Lower lobe of right lung (tissue), 2 donors: ENCODE data around the gene TMEM132D. TPM values are rescaled to one million over a fixed set of nuclear protein-coding genes. Genes with fewer than 3 reads are reported as not detected.

Experiments
- ATAC-seq, 2 donors: fragments of 200-7000 bp; cut with Tn5 transposase; one replicate each; pipeline ENCODE4 v1.9.1; 2020 to 2022; ENCODE audit warnings: mild to moderate bottlenecking in 2 of 2, moderate library complexity in 2 of 2
- DNase-seq: peaks from one replicate; pipeline ENCODE4 v3.0.0-alpha.2; 2020
- H3K27ac ChIP-seq: fragments of 200-600 bp; one replicate; pipeline ENCODE4 v1.8.0; 2022
- H3K27me3 ChIP-seq: fragments of 200-600 bp; one replicate; pipeline ENCODE4 v1.8.0; 2022; ENCODE audit warnings: low read depth
- H3K36me3 ChIP-seq: fragments of 200-600 bp; one replicate; pipeline ENCODE4 v1.8.0; 2022; ENCODE audit warnings: mild to moderate bottlenecking
- H3K4me1 ChIP-seq: fragments of 200-600 bp; one replicate; pipeline ENCODE4 v1.8.0; 2022
- H3K4me3 ChIP-seq: fragments of 200-600 bp; one replicate; pipeline ENCODE4 v1.8.0; 2022; ENCODE audit warnings: mild to moderate bottlenecking
- H3K9me3 ChIP-seq: fragments of 200-600 bp; one replicate; pipeline ENCODE4 v1.8.0; 2022
- CTCF ChIP-seq: fragments of 200-600 bp; IDR thresholded peaks from one replicate; pipeline ENCODE4 v1.8.0; 2022; ENCODE audit warnings: antibody characterized with exemption, mild to moderate bottlenecking
- intact Hi-C: fragments of 100-400 bp; cut with DNase I; formaldehyde crosslinking; loops from one replicate; pipeline ENCODE4 v1.11.0; 2022
- total RNA-seq: library from RNA; stranded (reverse); fragmentation: NEBNext Ultra II Directional; extraction: Animal tissue kit (Norgen Biotek cat#: 25700); gene quantifications from one replicate; pipeline ENCODE4 v1.2.1, GENCODE V29; 2021
- donor health status: DM: no; HTN: yes; CAD: no; lungs with severe emphysema.

Gene TMEM132D
- total RNA-seq, 1 donor from 2014 or later, result 0.06 TPM

- no peak for TF ChIP-seq CTCF
- Histone ChIP-seq H3K27me3 (no peaks in the 10 kb centered on the region), H3K4me3 (no peak overlapping the region), H3K4me1 (no peaks in the 10 kb centered on the region), H3K9me3 (no peaks in the 10 kb centered on the region), H3K27ac (no peak overlapping the region), H3K36me3 (no peaks in the 10 kb centered on the region)
- DNase-seq (no peak), ATAC-seq (no peak)
- intact Hi-C loops, result no loop called here
Observed at GRCh38 chr12:129532707-129533499, 370.9 kb downstream of the TMEM132D start.

- Histone ChIP-seq H3K27ac (no peak overlapping the region), H3K9me3 (no peaks in the 10 kb centered on the region)
- intact Hi-C loops, result no loop called here
Observed at GRCh38 chr12:129532082-129532481, 371.7 kb downstream of the TMEM132D start.

DNA sequence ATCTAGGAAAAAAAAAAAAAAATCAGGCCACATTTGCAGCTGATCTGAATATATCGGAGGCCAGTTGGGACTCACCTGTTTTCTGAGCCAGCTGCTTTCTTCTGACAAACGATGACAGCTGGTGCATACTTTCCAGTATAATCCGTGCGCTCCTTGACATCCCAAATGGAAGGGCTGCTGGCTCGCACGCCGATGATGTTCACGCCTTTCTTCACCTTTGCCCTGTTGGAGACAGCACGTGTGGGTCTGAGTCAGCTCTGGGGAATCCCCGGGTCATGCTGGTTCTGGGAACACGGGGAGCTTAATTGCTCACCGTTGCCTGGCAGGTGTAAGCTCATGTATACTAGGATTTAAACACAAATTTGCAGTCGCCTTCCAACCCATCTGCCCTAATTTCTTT, 372.8 kb downstream of the TMEM132D start:
- intact Hi-C loops, result no loop called here
- Histone ChIP-seq H3K4me3 (no peak overlapping the region), H3K27me3 (no peaks in the 10 kb centered on the region), H3K27ac (no peak overlapping the region), H3K4me1 (no peaks in the 10 kb centered on the region), H3K9me3 (no peaks in the 10 kb centered on the region), H3K36me3 (no peaks in the 10 kb centered on the region)
- no peak for TF ChIP-seq CTCF
- ATAC-seq (peak; percentile 40 to 67), DNase-seq (no peak)

More at GRCh38 chr12:129532082-129532481, 371.7 kb downstream of the TMEM132D start:
- Histone ChIP-seq H3K27me3 (no peaks in the 10 kb centered on the region), H3K4me3 (no peak overlapping the region), H3K4me1 (no peaks in the 10 kb centered on the region), H3K36me3 (no peaks in the 10 kb centered on the region)
- TF ChIP-seq CTCF, result no peak
- ATAC-seq, result no peak
- DNase-seq, result no peak

DNA sequence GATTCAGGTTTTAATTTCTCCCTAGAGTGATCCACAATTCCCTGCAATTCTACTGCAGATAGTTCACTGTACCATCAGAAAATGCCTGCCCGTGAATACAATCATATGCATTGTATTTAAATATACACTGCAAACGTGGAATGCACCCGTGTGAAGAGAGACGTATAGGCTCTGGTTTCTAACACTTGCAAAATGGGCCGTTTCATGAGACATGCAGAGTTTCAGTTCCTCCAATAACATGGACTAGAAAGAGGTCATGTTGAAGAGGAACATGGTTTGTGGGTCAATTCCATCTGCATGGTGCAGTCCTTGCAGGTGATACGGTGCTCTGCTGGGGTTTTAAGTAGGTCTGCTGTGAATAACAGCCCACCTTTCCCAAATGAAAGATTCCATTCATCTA, 373.3 kb downstream of the TMEM132D start:
- TF ChIP-seq CTCF, result no peak
- no peak for ATAC-seq

DNA sequence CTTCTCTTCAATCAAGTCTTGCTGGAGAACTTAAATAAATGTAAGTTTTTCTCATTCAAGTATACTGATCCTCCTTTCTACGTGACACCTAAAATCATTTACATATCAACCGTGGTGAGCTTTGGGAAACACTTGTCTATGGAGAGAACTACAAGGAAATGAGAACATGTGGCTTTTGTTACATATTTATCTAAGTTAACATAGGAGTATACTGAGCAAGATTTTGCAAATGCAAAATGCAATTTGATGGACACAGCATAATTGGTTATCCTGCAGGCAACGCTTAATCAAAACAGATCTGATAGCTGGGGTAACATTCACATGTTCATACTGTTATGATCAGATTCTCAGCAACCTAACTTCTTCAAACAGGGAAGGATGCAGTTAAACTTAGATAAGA, 376.3 kb downstream of the TMEM132D start:
- intact Hi-C loops, result no loop called here
- no peak for ATAC-seq

More for the DNA sequence above, 373.3 kb downstream of the TMEM132D start:
- H3K4me3 ChIP-seq, result no peak overlapping the region
- H3K9me3 ChIP-seq, result no peaks in the 10 kb centered on the region
- no peak for DNase-seq
- H3K36me3 ChIP-seq, result no peaks in the 10 kb centered on the region
- no peaks in the 10 kb centered on the region for H3K4me1 ChIP-seq
- H3K27ac ChIP-seq, result no peak overlapping the region
- intact Hi-C loops, result no loop called here
- no peaks in the 10 kb centered on the region for H3K27me3 ChIP-seq

More for the DNA sequence above, 376.3 kb downstream of the TMEM132D start:
- H3K36me3 ChIP-seq, result no peaks in the 10 kb centered on the region
- H3K4me1 ChIP-seq, result no peaks in the 10 kb centered on the region
- H3K27me3 ChIP-seq, result no peaks in the 10 kb centered on the region
- H3K9me3 ChIP-seq, result no peaks in the 10 kb centered on the region
- no peak overlapping the region for H3K4me3 ChIP-seq
- no peak for DNase-seq
- no peak overlapping the region for H3K27ac ChIP-seq
- no peak for TF ChIP-seq CTCF
